ENCODE measurements around the gene GMDS.

DNA sequence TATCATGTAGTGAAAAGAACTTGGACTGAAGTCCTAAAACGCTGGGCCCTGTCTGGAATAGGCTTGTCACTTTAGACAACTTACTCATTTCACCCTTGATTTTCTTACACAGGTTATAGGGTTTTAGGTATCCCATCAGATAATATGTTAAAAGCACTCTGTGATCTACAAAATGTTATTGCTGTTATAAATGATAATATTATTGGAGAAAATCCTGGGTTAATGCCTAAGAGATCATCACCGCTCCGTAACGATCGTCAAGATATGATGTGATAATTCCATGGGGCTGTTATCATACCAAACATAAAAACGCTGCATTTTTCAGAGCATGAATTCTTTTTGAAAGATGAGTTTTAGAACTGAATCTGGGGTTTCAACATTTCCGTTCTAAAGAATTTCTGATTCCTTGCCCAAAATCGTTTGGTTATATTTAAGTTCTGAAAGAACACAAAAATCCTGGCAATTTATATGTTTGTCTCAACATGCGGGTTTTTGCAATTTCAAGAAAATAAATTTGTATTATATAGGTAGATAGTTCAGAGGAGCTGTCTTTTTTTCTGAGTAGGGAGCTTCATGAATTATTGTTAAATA lies 480.9 kb downstream of the GMDS start:
- TF ChIP-seq, protein P1, sequence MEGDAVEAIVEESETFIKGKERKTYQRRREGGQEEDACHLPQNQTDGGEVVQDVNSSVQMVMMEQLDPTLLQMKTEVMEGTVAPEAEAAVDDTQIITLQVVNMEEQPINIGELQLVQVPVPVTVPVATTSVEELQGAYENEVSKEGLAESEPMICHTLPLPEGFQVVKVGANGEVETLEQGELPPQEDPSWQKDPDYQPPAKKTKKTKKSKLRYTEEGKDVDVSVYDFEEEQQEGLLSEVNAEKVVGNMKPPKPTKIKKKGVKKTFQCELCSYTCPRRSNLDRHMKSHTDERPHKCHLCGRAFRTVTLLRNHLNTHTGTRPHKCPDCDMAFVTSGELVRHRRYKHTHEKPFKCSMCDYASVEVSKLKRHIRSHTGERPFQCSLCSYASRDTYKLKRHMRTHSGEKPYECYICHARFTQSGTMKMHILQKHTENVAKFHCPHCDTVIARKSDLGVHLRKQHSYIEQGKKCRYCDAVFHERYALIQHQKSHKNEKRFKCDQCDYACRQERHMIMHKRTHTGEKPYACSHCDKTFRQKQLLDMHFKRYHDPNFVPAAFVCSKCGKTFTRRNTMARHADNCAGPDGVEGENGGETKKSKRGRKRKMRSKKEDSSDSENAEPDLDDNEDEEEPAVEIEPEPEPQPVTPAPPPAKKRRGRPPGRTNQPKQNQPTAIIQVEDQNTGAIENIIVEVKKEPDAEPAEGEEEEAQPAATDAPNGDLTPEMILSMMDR (IDR thresholded peaks at IDR 0.05) = no peak
- no peak for TF ChIP-seq POLR2A (IDR thresholded peaks at IDR 0.05)
